ENCODE measurements around the gene TUBA3E. TPM values are rescaled to one million over a fixed set of nuclear protein-coding genes. Genes with fewer than 3 reads are reported as not detected.

Gene TUBA3E
- total RNA-seq, 2 experiments from 2014 or later: not detected

Other genes starting within 250 kb of the TUBA3E start
- gene RAB6C, start 218.8 kb downstream of the TUBA3E start, total RNA-seq: not detected
- not detected for gene POTEF, start 69.2 kb downstream of the TUBA3E start, total RNA-seq
- gene CCDC74B, start 53.3 kb downstream of the TUBA3E start, total RNA-seq: 1 to 10 TPM; 2.5 to 3.2 TPM
- gene SMPD4, start 16.8 kb downstream of the TUBA3E start, total RNA-seq: 10 to 100 TPM; 73.8 to 78.6 TPM
- 100 to 1,000 TPM; 281 to 343 TPM for gene MZT2B, start 16.2 kb downstream of the TUBA3E start, total RNA-seq
- 100 to 1,000 TPM; 148 to 169 TPM for gene IMP4, start 144.5 kb upstream of the TUBA3E start, total RNA-seq
- 10 to 100 TPM; 41.6 to 49.3 TPM for gene PTPN18, start 157.6 kb upstream of the TUBA3E start, total RNA-seq